Muscle layer of duodenum (tissue), 2 donors: ENCODE results near the gene SHISA7.

Experiments used
- H3K27ac ChIP-seq: one replicate; pipeline ENCODE4 v1.7.0; 2013; ENCODE audit warnings: mild to moderate bottlenecking, low read length
- H3K27me3 ChIP-seq: one replicate; pipeline ENCODE4 v1.7.0; 2013; ENCODE audit warnings: low read depth, mild to moderate bottlenecking, control low read depth, low read length
- H3K36me3 ChIP-seq, 2 donors: one replicate each; pipeline ENCODE4 v1.7.0; 2013; ENCODE audit warnings: low read length in 2 of 2, control low read depth in 1 of 2, mild to moderate bottlenecking in 1 of 2; ENCODE audit not compliant: insufficient read depth in 2 of 2, control insufficient read depth in 1 of 2
- H3K4me1 ChIP-seq, 2 donors: one replicate each; pipeline ENCODE4 v1.7.0; 2013; ENCODE audit warnings: low read length in 2 of 2, mild to moderate bottlenecking in 2 of 2, control low read depth in 1 of 2, moderate library complexity in 1 of 2; ENCODE audit not compliant: insufficient read depth in 2 of 2, control insufficient read depth in 1 of 2
- H3K4me3 ChIP-seq, 2 donors: one replicate each; pipeline ENCODE4 v1.7.0; 2013; ENCODE audit warnings: low read length in 2 of 2, low read depth in 1 of 2, mild to moderate bottlenecking in 1 of 2
- H3K9me3 ChIP-seq, 2 donors: one replicate each; pipeline ENCODE4 v1.7.0; 2013; ENCODE audit warnings: low read length in 2 of 2, control low read depth in 1 of 2, mild to moderate bottlenecking in 1 of 2; ENCODE audit not compliant: control insufficient read depth in 1 of 2
- donor health status: healthy.

Gene SHISA7

DNA sequence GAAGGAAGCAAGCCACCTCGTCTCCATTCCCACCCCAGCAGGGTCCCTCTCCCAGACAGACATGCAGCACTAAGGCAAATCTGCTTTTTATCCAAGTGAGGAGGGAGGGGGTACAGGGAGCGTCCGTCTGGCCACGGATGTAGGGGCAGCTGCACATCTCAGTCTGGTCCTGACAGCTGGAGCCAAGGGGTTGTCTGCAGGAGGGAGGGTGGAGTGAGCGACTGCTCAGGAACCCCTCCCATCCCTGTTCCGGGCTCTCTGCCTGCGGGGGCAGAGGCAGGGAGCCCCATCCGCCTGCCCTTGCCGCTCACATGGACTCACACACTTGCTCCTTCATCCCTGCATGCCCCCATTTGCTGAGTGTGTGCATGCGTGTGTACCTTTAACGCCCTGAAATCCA is 63.9 kb downstream of the SHISA7 start:
- peaks cover 7% of the 10 kb centered on the region for H3K27me3 ChIP-seq
- H3K4me1 ChIP-seq = peaks cover 0 to 10% of the 10 kb centered on the region in 2 donors
- H3K27ac ChIP-seq = no peak overlapping the region
- no peaks in the 10 kb centered on the region for H3K36me3 ChIP-seq
- no peak overlapping the region for H3K4me3 ChIP-seq
- H3K9me3 ChIP-seq = no peaks in the 10 kb centered on the region
